Measurements from ENCODE around the gene TFCP2L1.

Gene TFCP2L1

GRCh38 chr2:121220995-121221394 is 64.0 kb downstream of the TFCP2L1 start:
- no peak for TF ChIP-seq EZH2 (IDR thresholded peaks at IDR 0.05; ENCODE audit: borderline replicate concordance, low read length)
- TF ChIP-seq CTCF (IDR thresholded peaks at IDR 0.05; ENCODE audit: low read length) = no peak
- H3K4me1 ChIP-seq (ENCODE audit: insufficient read depth, low read length, severe bottlenecking) = no peaks in the 10 kb centered on the region
- H3F3A ChIP-seq (ENCODE audit: insufficient read depth, low read length) = no peaks in the 10 kb centered on the region
- H3K36me3 ChIP-seq (ENCODE audit: insufficient read depth, low read length) = no peaks in the 10 kb centered on the region
- no peaks in the 10 kb centered on the region for H3K27me3 ChIP-seq (ENCODE audit: insufficient read depth, low read length)
- no peak overlapping the region for H3K27ac ChIP-seq (ENCODE audit: low read depth, low read length, poor library complexity, severe bottlenecking)
- H3K4me2 ChIP-seq (ENCODE audit: low read length) = no peak overlapping the region
- H3K79me2 ChIP-seq (ENCODE audit: insufficient read depth, low read length) = no peaks in the 10 kb centered on the region
- H2AFZ ChIP-seq (ENCODE audit: low read length) = no peak overlapping the region
- no peaks in the 10 kb centered on the region for H3K9me3 ChIP-seq (ENCODE audit: low read length)
- H3K9me2 ChIP-seq (ENCODE audit: low read depth, low read length) = no peaks in the 10 kb centered on the region
- H4K20me1 ChIP-seq (ENCODE audit: insufficient read depth, low read length) = no peaks in the 10 kb centered on the region
- no peak overlapping the region for H3K9ac ChIP-seq (ENCODE audit: low read length)
- H3K4me3 ChIP-seq (ENCODE audit: low read depth, low read length, poor library complexity, severe bottlenecking) = no peak overlapping the region

GRCh38 chr2:121219866-121220265 is 65.1 kb downstream of the TFCP2L1 start:
- no peak overlapping the region for H3K4me3 ChIP-seq (ENCODE audit: low read depth, low read length, poor library complexity, severe bottlenecking)
- H3K79me2 ChIP-seq (ENCODE audit: insufficient read depth, low read length) = no peaks in the 10 kb centered on the region
- no peak overlapping the region for H3K9ac ChIP-seq (ENCODE audit: low read length)
- no peak overlapping the region for H3K27ac ChIP-seq (ENCODE audit: low read depth, low read length, poor library complexity, severe bottlenecking)
- H3K4me1 ChIP-seq (ENCODE audit: insufficient read depth, low read length, severe bottlenecking) = no peaks in the 10 kb centered on the region
- H2AFZ ChIP-seq (ENCODE audit: low read length) = no peak overlapping the region
- no peak overlapping the region for H3K4me2 ChIP-seq (ENCODE audit: low read length)
- H3K36me3 ChIP-seq (ENCODE audit: insufficient read depth, low read length) = no peaks in the 10 kb centered on the region
- no peaks in the 10 kb centered on the region for H3F3A ChIP-seq (ENCODE audit: insufficient read depth, low read length)
- no peaks in the 10 kb centered on the region for H3K9me2 ChIP-seq (ENCODE audit: low read depth, low read length)
- H3K27me3 ChIP-seq (ENCODE audit: insufficient read depth, low read length) = no peaks in the 10 kb centered on the region
- TF ChIP-seq CTCF (IDR thresholded peaks at IDR 0.05; ENCODE audit: low read length) = no peak
- TF ChIP-seq EZH2 (IDR thresholded peaks at IDR 0.05; ENCODE audit: borderline replicate concordance, low read length) = no peak
- H3K9me3 ChIP-seq (ENCODE audit: low read length) = no peaks in the 10 kb centered on the region
- no peaks in the 10 kb centered on the region for H4K20me1 ChIP-seq (ENCODE audit: insufficient read depth, low read length)

GRCh38 chr2:121218386-121218938 is 66.5 kb downstream of the TFCP2L1 start:
- Histone ChIP-seq H3K4me1 (ENCODE audit: insufficient read depth, low read length, severe bottlenecking) (no peaks in the 10 kb centered on the region), H2AFZ (ENCODE audit: low read length) (no peak overlapping the region), H3K9me3 (ENCODE audit: low read length) (no peaks in the 10 kb centered on the region), H3K4me2 (ENCODE audit: low read length) (no peak overlapping the region), H3F3A (ENCODE audit: insufficient read depth, low read length) (no peaks in the 10 kb centered on the region), H3K9ac (ENCODE audit: low read length) (no peak overlapping the region), H3K79me2 (ENCODE audit: insufficient read depth, low read length) (no peaks in the 10 kb centered on the region), H3K27me3 (ENCODE audit: insufficient read depth, low read length) (0 out of 2 replicates have a peak, but pooled peaks cover 4% of the 10 kb centered on the region), H3K36me3 (ENCODE audit: insufficient read depth, low read length) (no peaks in the 10 kb centered on the region), H3K9me2 (ENCODE audit: low read depth, low read length) (no peaks in the 10 kb centered on the region), H3K4me3 (ENCODE audit: low read depth, low read length, poor library complexity, severe bottlenecking) (no peak overlapping the region), H4K20me1 (ENCODE audit: insufficient read depth, low read length) (no peaks in the 10 kb centered on the region), H3K27ac (ENCODE audit: low read depth, low read length, poor library complexity, severe bottlenecking) (no peak overlapping the region)
- TF ChIP-seq EZH2 (IDR thresholded peaks at IDR 0.05; ENCODE audit: borderline replicate concordance, low read length) (no peak), CTCF (IDR thresholded peaks at IDR 0.05; ENCODE audit: low read length) (no peak)

All from OCI-LY1 (cell line).